B cell (primary cell): ENCODE measurements around the gene PROC. TPM values are rescaled to one million over a fixed set of nuclear protein-coding genes. Genes with fewer than 3 reads are reported as not detected.

Source experiments
- ATAC-seq: fragments of 200-7000 bp; cut with Tn5 transposase; one replicate; pipeline ENCODE4 v1.10.0; 2021; ENCODE audit warnings: low read depth, mild to moderate bottlenecking, moderate number of reproducible peaks, moderate library complexity
- CTCF ChIA-PET: fragments of 350-600 bp; sonication (Branson Sonifier 250); formaldehyde crosslinking; loops from one replicate; lab custom pipeline; 2021; ENCODE audit warnings: antibody characterized with exemption, inconsistent platforms; lab: Charles Lee
- POLR2A ChIA-PET: fragments of 350-600 bp; sonication (Branson Sonifier 250); formaldehyde crosslinking; loops from one replicate; lab custom pipeline; 2021; ENCODE audit warnings: antibody characterized with exemption; lab: Charles Lee
- DNase-seq: peaks from one replicate; pipeline ENCODE4 v3.0.0; 2013
- H2AFZ ChIP-seq: 2 replicates; pipeline ENCODE4 v1.6.1; 2012; ENCODE audit warnings: mild to moderate bottlenecking, low read depth, low read length; ENCODE audit not compliant: insufficient read depth, poor library complexity, severe bottlenecking
- H3K27ac ChIP-seq, 2 donors: 1 replicate in 1 of 2; 2 replicates in 1 of 2; pipeline ENCODE4 v1.5.1; 2012 to 2013; ENCODE audit warnings: low read length in 2 of 2, mild to moderate bottlenecking in 2 of 2, moderate library complexity in 1 of 2
- H3K27me3 ChIP-seq, 4 experiments: fragments of 200-600 bp in 1 of 4; sonication (generic) in 1 of 4; replicated peaks in 1 of 4; 1 replicate in 2 of 4; 2 replicates in 2 of 4; pipeline versions ENCODE4 v1.6.1 to v1.7.0; 2013 to 2016; ENCODE audit warnings: low read length in 3 of 4, mild to moderate bottlenecking in 2 of 4, mixed read lengths in 1 of 4, moderate library complexity in 1 of 4; ENCODE audit not compliant: insufficient read depth in 4 of 4, control insufficient read depth in 3 of 4; ENCODE audit errors: control extremely low read depth in 1 of 4
- H3K36me3 ChIP-seq, 2 experiments: replicated peaks in 1 of 2; 1 replicate in 1 of 2; 2 replicates in 1 of 2; pipeline versions ENCODE4 v1.6.1 to v1.7.1; 2013; ENCODE audit warnings: low read length in 1 of 2; ENCODE audit not compliant: insufficient read depth in 2 of 2, control insufficient read depth in 1 of 2; ENCODE audit errors: control extremely low read depth in 1 of 2, extremely low read depth in 1 of 2
- H3K4me1 ChIP-seq, 2 donors: fragments of 200-600 bp in 1 of 2; sonication (generic) in 1 of 2; 1 replicate in 1 of 2; 2 replicates in 1 of 2; pipeline versions ENCODE4 v1.5.1 to v1.6.1; 2013 to 2017; ENCODE audit warnings: low read length in 2 of 2; ENCODE audit not compliant: control insufficient read depth in 2 of 2, insufficient read depth in 2 of 2
- H3K4me2 ChIP-seq: replicated peaks from 2 replicates; pipeline ENCODE3; 2012; ENCODE audit warnings: mild to moderate bottlenecking, low read depth, low read length; ENCODE audit not compliant: poor library complexity, severe bottlenecking
- H3K4me3 ChIP-seq, 5 experiments: fragments of 200-600 bp in 1 of 5; sonication (generic) in 1 of 5; 1 replicate in 3 of 5; 2 replicates in 2 of 5; pipeline versions ENCODE4 v1.5.1 to v1.7.0; 2011 to 2016; ENCODE audit warnings: low read length in 4 of 5, mild to moderate bottlenecking in 4 of 5, low read depth in 2 of 5, control low read depth in 1 of 5, moderate library complexity in 1 of 5; ENCODE audit not compliant: insufficient read depth in 1 of 5; ENCODE audit errors: control extremely low read depth in 1 of 5, extremely low read depth in 1 of 5
- H3K79me2 ChIP-seq: fragments of 200-600 bp; sonication (generic); one replicate; pipeline ENCODE4 v1.6.0; 2016; ENCODE audit warnings: low read length; ENCODE audit not compliant: control insufficient read depth, insufficient read depth
- H3K9ac ChIP-seq: fragments of 200-600 bp; sonication (generic); 2 replicates; pipeline ENCODE4 v1.6.1; 2017; ENCODE audit warnings: mild to moderate bottlenecking, low read length, moderate library complexity
- H3K9me3 ChIP-seq, 3 donors: one replicate each; pipeline versions ENCODE4 v1.6.1 to v1.7.1; 2013; ENCODE audit warnings: low read length in 2 of 3; ENCODE audit not compliant: control insufficient read depth in 2 of 3, insufficient read depth in 1 of 3; ENCODE audit errors: control extremely low read depth in 1 of 3
- H4K20me1 ChIP-seq: 2 replicates; pipeline ENCODE4 v1.6.0; 2012; ENCODE audit warnings: mild to moderate bottlenecking, low read length; ENCODE audit not compliant: insufficient read depth, control insufficient read depth, poor library complexity, severe bottlenecking
- H3K27ac Mint-ChIP-seq: one replicate; pipeline ENCODE4 v1.8.0; 2021; ENCODE audit warnings: mixed read lengths
- H3K27me3 Mint-ChIP-seq: one replicate; pipeline ENCODE4 v1.8.0; 2021; ENCODE audit warnings: mixed read lengths
- H3K4me1 Mint-ChIP-seq: one replicate; pipeline ENCODE4 v1.8.0; 2021; ENCODE audit warnings: mixed read lengths
- H3K4me3 Mint-ChIP-seq: one replicate; pipeline ENCODE4 v1.8.0; 2021; ENCODE audit warnings: mixed read lengths
- H3K9me3 Mint-ChIP-seq: one replicate; pipeline ENCODE4 v1.8.0; 2022; ENCODE audit warnings: mixed read lengths; ENCODE audit not compliant: insufficient read depth
- CTCF ChIP-seq: fragments of 200-600 bp; IDR thresholded peaks from one replicate; pipeline ENCODE4 v1.8.0; 2022; ENCODE audit warnings: antibody characterized with exemption, mild to moderate bottlenecking
- EZH2 ChIP-seq: IDR thresholded peaks from 2 replicates; pipeline ENCODE4 v1.6.1; 2012; ENCODE audit warnings: borderline replicate concordance, low read depth, mild to moderate bottlenecking, moderate library complexity, low read length; ENCODE audit not compliant: insufficient read depth, poor library complexity, severe bottlenecking
- WGBS: methylation state at CpG from one replicate; pipeline ENCODE4 v1.1.5; 2013; ENCODE audit warnings: missing lambda C conversion rate; ENCODE audit not compliant: insufficient coverage; 5-methylcytosine and 5-hydroxymethylcytosine counted together
- intact Hi-C: fragments of 100-400 bp; cut with micrococcal nuclease; formaldehyde crosslinking; loops from one replicate; pipeline ENCODE4 v1.10.0; 2022
- polyA plus RNA-seq: library from polyadenylated mRNA; depleted of rRNA; stranded (reverse); fragments of >200 nt; gene quantifications from 2 replicates; pipeline ENCODE4 v1.2.3, GENCODE V29; 2012
- total RNA-seq, 2 donors: library from RNA; stranded (reverse); fragments of 120-200 nt in 1 of 2; gene quantifications; 1 replicate in 1 of 2; 2 replicates in 1 of 2; pipeline versions ENCODE4 v1.2.3 to v1.2.4, GENCODE V29; 2013 to 2022

The PROC gene
- total and polyA plus RNA-seq, 2 donors (not counting 1 experiment from before 2014, with no cell fraction given) = 0.40 TPM; not detected in 1

GRCh38 chr2:127387655-127388422 lies 30.4 kb upstream of the PROC start, which contains the start of gene MAP3K2:
MAP3K2 (minus strand) TSS chr2:127387975; CDS start chr2:127343129, 44,846 bp downstream.
- ATAC-seq = peak; percentile 74
- Histone ChIP-seq H4K20me1 (peaks cover 40% of the 10 kb centered on the region), H3K4me1 (peaks cover 50 to 57% of the 10 kb centered on the region in 2 donors), H3K9me3 (no peaks in the 10 kb centered on the region), H3K4me3 (peak within 1 kb of the TSS; percentile 73 to 95 (median 80)), H3K9ac (peak within 1 kb of the TSS; percentile 98), H3K4me2 (peak within 1 kb of the TSS; percentile 89), H3K27me3 (no peaks in the 10 kb centered on the region), H2AFZ (peak within 1 kb of the TSS; percentile 60), H3K79me2 (peaks cover 48% of the 10 kb centered on the region), H3K27ac (peak within 1 kb of the TSS; percentile 97 to 99), H3K36me3 (peaks cover 0 to 4% of the 10 kb centered on the region in 2 experiments)
- under 1% methylated on average over 99 of the region's 100 CpGs for WGBS
- Mint-ChIP-seq H3K27me3 (no peaks in the 10 kb centered on the region), H3K4me1 (peaks cover 80% of the 10 kb centered on the region), H3K4me3 (peak within 1 kb of the TSS; percentile 92), H3K9me3 (no peaks in the 10 kb centered on the region), H3K27ac (peak within 1 kb of the TSS; percentile 99)
- ChIA-PET POLR2A (interaction anchor here (0.9 to 1.4 kb wide), 3 partner anchors 11 to 23 kb away, joined by 3 to 5 read pairs (median 4); no protein-coding TSS in a partner anchor), CTCF (interaction anchor here (1.1 to 2.3 kb wide), 6 partner anchors 16 to 91 kb away, joined by 3 to 22 read pairs (median 7); no protein-coding TSS in a partner anchor)
- peak; percentile 97 for DNase-seq
- intact Hi-C loops = loop anchor here (1.0 to 10.0 kb wide), 8 partner anchors 20 to 704 kb away; partner anchors contain the start of genes IWS1, SAP130, SFT2D3 and UGGT1
- TF ChIP-seq CTCF (no peak), EZH2 (no peak)
